ENCODE data around the gene OMG. TPM values are rescaled to one million over a fixed set of nuclear protein-coding genes. Genes with fewer than 3 reads are reported as not detected.
A peak's percentile ranks its signal among the peaks of the same experiment; 100 is the strongest.

Gene OMG
- total RNA-seq, 2 donors from 2014 or later = not detected

DNA sequence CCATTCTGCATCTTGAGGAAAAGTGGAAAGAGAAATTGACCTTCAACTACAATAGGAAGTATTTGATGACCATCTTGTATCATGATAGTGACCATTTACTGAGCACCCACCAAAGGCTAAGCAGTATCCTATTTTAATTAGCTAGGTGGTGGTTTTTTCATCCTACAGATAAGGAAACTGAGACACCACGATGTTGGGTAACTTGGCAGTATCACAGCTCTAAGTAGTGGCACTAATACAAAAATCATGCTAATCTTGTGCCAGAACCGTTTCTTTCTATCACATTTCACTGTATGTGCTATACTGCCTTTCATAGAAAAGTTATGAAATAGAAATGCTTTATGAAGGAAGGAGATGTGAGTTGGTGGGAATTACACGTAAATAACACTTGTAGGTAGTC, 14.5 kb upstream of the OMG start:
- H3K9ac ChIP-seq (ENCODE audit: extremely low read depth, low read length, poor library complexity, severe bottlenecking) = no peak overlapping the region
- no peak overlapping the region for H3K4me3 ChIP-seq (ENCODE audit: low read length)
- H3K4me1 ChIP-seq (ENCODE audit: control insufficient read depth, insufficient read depth, low read length) = no peaks in the 10 kb centered on the region
- TF ChIP-seq, protein P1, sequence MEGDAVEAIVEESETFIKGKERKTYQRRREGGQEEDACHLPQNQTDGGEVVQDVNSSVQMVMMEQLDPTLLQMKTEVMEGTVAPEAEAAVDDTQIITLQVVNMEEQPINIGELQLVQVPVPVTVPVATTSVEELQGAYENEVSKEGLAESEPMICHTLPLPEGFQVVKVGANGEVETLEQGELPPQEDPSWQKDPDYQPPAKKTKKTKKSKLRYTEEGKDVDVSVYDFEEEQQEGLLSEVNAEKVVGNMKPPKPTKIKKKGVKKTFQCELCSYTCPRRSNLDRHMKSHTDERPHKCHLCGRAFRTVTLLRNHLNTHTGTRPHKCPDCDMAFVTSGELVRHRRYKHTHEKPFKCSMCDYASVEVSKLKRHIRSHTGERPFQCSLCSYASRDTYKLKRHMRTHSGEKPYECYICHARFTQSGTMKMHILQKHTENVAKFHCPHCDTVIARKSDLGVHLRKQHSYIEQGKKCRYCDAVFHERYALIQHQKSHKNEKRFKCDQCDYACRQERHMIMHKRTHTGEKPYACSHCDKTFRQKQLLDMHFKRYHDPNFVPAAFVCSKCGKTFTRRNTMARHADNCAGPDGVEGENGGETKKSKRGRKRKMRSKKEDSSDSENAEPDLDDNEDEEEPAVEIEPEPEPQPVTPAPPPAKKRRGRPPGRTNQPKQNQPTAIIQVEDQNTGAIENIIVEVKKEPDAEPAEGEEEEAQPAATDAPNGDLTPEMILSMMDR (conservative IDR thresholded peaks at IDR 0.05) = no peak
- H3K27ac ChIP-seq (ENCODE audit: low read depth, low read length) = no peak overlapping the region
- H3K36me3 ChIP-seq (ENCODE audit: control insufficient read depth, insufficient read depth, low read length) = peaks cover 10% of the 10 kb centered on the region
- no peaks in the 10 kb centered on the region for H3K27me3 ChIP-seq (ENCODE audit: control insufficient read depth, insufficient read depth, low read length, poor library complexity, severe bottlenecking)
- H3K4me1 Mint-ChIP-seq = no peaks in the 10 kb centered on the region
- no peaks in the 10 kb centered on the region for H3K27me3 Mint-ChIP-seq (ENCODE audit: insufficient read depth)
- no peak for DNase-seq
- H3K9me3 ChIP-seq (ENCODE audit: control insufficient read depth, low read length) = no peaks in the 10 kb centered on the region
- H3K27ac Mint-ChIP-seq = no peak overlapping the region
- H3K4me3 Mint-ChIP-seq = no peak overlapping the region
- peaks cover 2% of the 10 kb centered on the region for H3K36me3 Mint-ChIP-seq (ENCODE audit: low read depth)
- WGBS, 2 experiments (ENCODE audit: insufficient coverage in 1 of 2, insufficient read length in 1 of 2) = 87 to 100% methylated on average over 2 to 3 of the region's 3 CpGs
- no peaks in the 10 kb centered on the region for H3K9me3 Mint-ChIP-seq

DNA sequence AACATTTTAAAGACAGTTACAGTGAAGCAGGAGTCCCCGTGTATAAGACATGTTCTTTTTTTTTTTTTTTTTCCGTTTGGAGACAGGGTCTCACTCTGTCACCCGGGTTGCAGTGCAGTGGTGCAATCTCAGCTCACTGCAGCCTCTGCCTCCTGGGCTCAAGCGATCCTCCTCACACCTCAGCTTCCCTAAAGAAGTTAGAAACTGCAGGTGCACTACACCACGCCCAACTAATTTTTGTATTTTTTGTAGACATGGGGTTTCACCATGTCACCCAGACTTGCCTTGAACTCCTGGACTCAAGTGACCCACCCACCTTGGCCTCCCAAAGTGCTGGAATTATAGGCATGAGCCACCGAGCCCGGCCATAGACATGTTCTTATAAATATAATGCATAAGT, 13.8 kb upstream of the OMG start:
- Mint-ChIP-seq H3K27ac (no peak overlapping the region), H3K4me3 (no peak overlapping the region), H3K36me3 (ENCODE audit: low read depth) (peaks cover 2% of the 10 kb centered on the region), H3K9me3 (no peaks in the 10 kb centered on the region), H3K4me1 (no peaks in the 10 kb centered on the region), H3K27me3 (ENCODE audit: insufficient read depth) (no peaks in the 10 kb centered on the region)
- no peak overlapping the region for H3K9ac ChIP-seq (ENCODE audit: extremely low read depth, low read length, poor library complexity, severe bottlenecking)
- no peak overlapping the region for H3K4me3 ChIP-seq (ENCODE audit: low read length)
- TF ChIP-seq, protein P1 (conservative IDR thresholded peaks at IDR 0.05) = no peak
- no peak overlapping the region for H3K27ac ChIP-seq (ENCODE audit: low read depth, low read length)
- H3K4me1 ChIP-seq (ENCODE audit: control insufficient read depth, insufficient read depth, low read length) = no peaks in the 10 kb centered on the region
- H3K36me3 ChIP-seq (ENCODE audit: control insufficient read depth, insufficient read depth, low read length) = peaks cover 10% of the 10 kb centered on the region
- 75 to 96% methylated on average over 1 to 6 of the region's 7 CpGs for WGBS, 2 experiments (ENCODE audit: insufficient coverage in 1 of 2, insufficient read length in 1 of 2)
- no peak for DNase-seq
- H3K9me3 ChIP-seq (ENCODE audit: control insufficient read depth, low read length) = no peaks in the 10 kb centered on the region
- H3K27me3 ChIP-seq (ENCODE audit: control insufficient read depth, insufficient read depth, low read length, poor library complexity, severe bottlenecking) = no peaks in the 10 kb centered on the region

DNA sequence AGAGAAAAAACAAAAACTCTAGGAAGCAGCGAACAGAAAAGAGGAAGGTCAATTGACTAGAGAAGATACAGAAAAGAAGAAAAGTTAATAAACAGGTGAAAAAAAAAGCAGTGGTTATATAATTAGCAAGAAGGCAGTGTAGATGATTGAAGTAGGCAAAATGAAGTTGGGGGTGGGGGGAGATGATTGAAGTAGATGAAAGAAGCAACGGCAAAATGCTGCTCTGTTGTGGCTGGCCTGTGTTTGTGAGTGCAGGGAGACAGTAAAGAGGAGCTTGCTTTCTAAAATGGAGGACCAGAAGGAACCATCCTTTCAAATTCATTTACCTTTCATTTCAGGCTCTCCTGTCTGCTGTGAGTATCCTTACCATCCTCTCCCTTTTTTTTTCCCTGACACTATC, 13.2 kb upstream of the OMG start:
- peaks cover 2% of the 10 kb centered on the region for H3K36me3 Mint-ChIP-seq (ENCODE audit: low read depth)
- no peaks in the 10 kb centered on the region for H3K4me1 Mint-ChIP-seq
- Histone ChIP-seq H3K27me3 (ENCODE audit: control insufficient read depth, insufficient read depth, low read length, poor library complexity, severe bottlenecking) (no peaks in the 10 kb centered on the region), H3K4me1 (ENCODE audit: control insufficient read depth, insufficient read depth, low read length) (no peaks in the 10 kb centered on the region), H3K36me3 (ENCODE audit: control insufficient read depth, insufficient read depth, low read length) (peaks cover 10% of the 10 kb centered on the region), H3K9me3 (ENCODE audit: control insufficient read depth, low read length) (no peaks in the 10 kb centered on the region), H3K27ac (ENCODE audit: low read depth, low read length) (no peak overlapping the region), H3K4me3 (ENCODE audit: low read length) (no peak overlapping the region), H3K9ac (ENCODE audit: extremely low read depth, low read length, poor library complexity, severe bottlenecking) (no peak overlapping the region)
- TF ChIP-seq, protein P1 (conservative IDR thresholded peaks at IDR 0.05) = no peak
- WGBS, 2 experiments (ENCODE audit: insufficient coverage in 1 of 2, insufficient read length in 1 of 2) = 66 to 92% methylated on average over 2 of the region's 2 CpGs
- no peak for DNase-seq
- no peaks in the 10 kb centered on the region for H3K9me3 Mint-ChIP-seq
- peak overlapping the region; percentile 7 for H3K27ac Mint-ChIP-seq
- H3K27me3 Mint-ChIP-seq (ENCODE audit: insufficient read depth) = no peaks in the 10 kb centered on the region
- no peak overlapping the region for H3K4me3 Mint-ChIP-seq
